HepG2 (cell line): Measurements from ENCODE around the gene TCTN2. TPM values are rescaled to one million over a fixed set of nuclear protein-coding genes. Genes with fewer than 3 reads are reported as not detected.

Experiments
- ATRX ChIP-seq: sonication (generic); formaldehyde crosslinking; IDR thresholded peaks from 2 replicates; pipeline ENCODE4 v1.4.0; 2020; ENCODE audit warnings: missing genetic modification reagents, borderline replicate concordance
- CENPX ChIP-seq: sonication (generic); formaldehyde crosslinking; IDR thresholded peaks from 2 replicates; pipeline ENCODE4 v1.9.0; 2021; ENCODE audit warnings: mild to moderate bottlenecking, missing genetic modification reagents, moderate library complexity
- CHCHD3 ChIP-seq: sonication (generic); formaldehyde crosslinking; IDR thresholded peaks from 2 replicates; pipeline ENCODE4 v1.8.0; 2022; ENCODE audit warnings: mild to moderate bottlenecking, missing genetic modification reagents, moderate library complexity
- FIP1L1 ChIP-seq: fragments of 200-400 bp; formaldehyde crosslinking; IDR thresholded peaks from 2 replicates; pipeline ENCODE4 v1.6.1; 2018; ENCODE audit warnings: low read depth, mild to moderate bottlenecking, low read length, moderate library complexity, borderline replicate concordance; ENCODE audit not compliant: insufficient read depth
- HMG20B ChIP-seq: conservative IDR thresholded peaks from 2 replicates; pipeline ENCODE4 v1.6.1; 2016; ENCODE audit warnings: missing genetic modification reagents, missing compliant biosample characterization
- HNRNPLL ChIP-seq: fragments of 200-400 bp; formaldehyde crosslinking; IDR thresholded peaks from 2 replicates; pipeline ENCODE4 v1.6.1; 2017; ENCODE audit warnings: mild to moderate bottlenecking, low read depth, low read length; ENCODE audit not compliant: poor library complexity, severe bottlenecking
- KAT2B ChIP-seq: fragments of 150-350 bp; IDR thresholded peaks from 2 replicates; pipeline ENCODE4 v1.6.1; 2014; ENCODE audit warnings: low read depth, low read length, borderline replicate concordance
- KLF11 ChIP-seq: IDR thresholded peaks from 2 replicates; pipeline ENCODE4 v1.6.1; 2016; ENCODE audit warnings: missing compliant biosample characterization
- MTA1 ChIP-seq: sonication (generic); formaldehyde crosslinking; IDR thresholded peaks from 2 replicates; pipeline ENCODE4 v1.4.0; 2020; ENCODE audit warnings: missing genetic modification reagents, mild to moderate bottlenecking, borderline replicate concordance
- NCOA2 ChIP-seq: sonication (generic); formaldehyde crosslinking; IDR thresholded peaks from 2 replicates; pipeline ENCODE4 v1.8.0; 2022; ENCODE audit warnings: inconsistent platforms
- RXRA ChIP-seq: sonication (generic); formaldehyde crosslinking; IDR thresholded peaks from 2 replicates; pipeline ENCODE4 v1.5.1; 2020; ENCODE audit warnings: missing genetic modification reagents
- YEATS4 ChIP-seq: sonication (generic); formaldehyde crosslinking; IDR thresholded peaks from 2 replicates; pipeline ENCODE4 v1.4.0; 2020; ENCODE audit warnings: missing genetic modification reagents, borderline replicate concordance
- ZBTB20 ChIP-seq: sonication (generic); formaldehyde crosslinking; IDR thresholded peaks from 2 replicates; pipeline ENCODE4 v1.8.1; 2023; ENCODE audit warnings: missing genetic modification reagents, low read depth, mild to moderate bottlenecking, borderline replicate concordance
- ZNF10 ChIP-seq: sonication (generic); formaldehyde crosslinking; IDR thresholded peaks from 2 replicates; pipeline ENCODE4 v1.4.0; 2020; ENCODE audit warnings: mild to moderate bottlenecking, low read depth, missing genetic modification reagents, borderline replicate concordance
- ZNF33A ChIP-seq: sonication (generic); formaldehyde crosslinking; IDR thresholded peaks from 2 replicates; pipeline ENCODE4 v1.5.1; 2020; ENCODE audit warnings: missing genetic modification reagents, mild to moderate bottlenecking, moderate library complexity, borderline replicate concordance
- ZNF549 ChIP-seq: sonication (generic); formaldehyde crosslinking; IDR thresholded peaks from 2 replicates; pipeline ENCODE4 v1.5.0; 2020; ENCODE audit warnings: missing genetic modification reagents
- ZNF616 ChIP-seq: sonication (generic); formaldehyde crosslinking; IDR thresholded peaks from 2 replicates; pipeline ENCODE4 v1.5.0; 2020; ENCODE audit warnings: low read depth, mild to moderate bottlenecking, missing genetic modification reagents
- ZSCAN12 ChIP-seq: sonication (generic); formaldehyde crosslinking; IDR thresholded peaks from 2 replicates; pipeline ENCODE4 v1.9.0; 2021; ENCODE audit warnings: mild to moderate bottlenecking, missing genetic modification reagents
- ZSCAN21 ChIP-seq: sonication (generic); formaldehyde crosslinking; IDR thresholded peaks from 2 replicates; pipeline ENCODE4 v1.8.0; 2022; ENCODE audit warnings: mild to moderate bottlenecking, missing genetic modification reagents, moderate library complexity, borderline replicate concordance
- polyA plus RNA-seq, 8 experiments: library from polyadenylated mRNA; depleted of rRNA in 3 of 8; stranded (reverse) in 7 of 8; unstranded in 1 of 8; fragments of >200 nt; fragmentation: Illumina TruSeq in 4 of 8; extraction: Trizol in 4 of 8; gene quantifications; 2 replicates each; pipeline versions ENCODE4 v1.2.1 to v1.2.3, GENCODE V29; 2011 to 2016; ENCODE audit warnings: low read depth in 4 of 8, missing spikeins in 1 of 8, mixed read lengths in 1 of 8; ENCODE audit not compliant: insufficient read depth in 1 of 8
- total RNA-seq, 5 experiments: library from RNA; depleted of rRNA; stranded (reverse); fragments of >200 nt; fragmentation: Illumina TruSeq; extraction: Trizol; gene quantifications; 2 replicates each; pipeline ENCODE4 v1.2.3, GENCODE V29; 2016; ENCODE audit warnings: low read depth in 1 of 5
- TF ChIP-seq, protein P1 (sequence below): sonication (generic); formaldehyde crosslinking; IDR thresholded peaks from 2 replicates; pipeline ENCODE4 v1.5.1; 2020; ENCODE audit warnings: mild to moderate bottlenecking, missing genetic modification reagents, borderline replicate concordance
- TF ChIP-seq, protein P2 (sequence below): sonication (generic); formaldehyde crosslinking; IDR thresholded peaks from 2 replicates; pipeline ENCODE4 v1.5.0; 2020; ENCODE audit warnings: missing genetic modification reagents
- TF ChIP-seq, protein P3 (sequence below): sonication (generic); formaldehyde crosslinking; IDR thresholded peaks from 2 replicates; pipeline ENCODE4 v1.4.0; 2020; ENCODE audit warnings: missing genetic modification reagents, mild to moderate bottlenecking, borderline replicate concordance

TCTN2 gene
- total and polyA plus RNA-seq, 2 of the 13 experiments (the other 11 are each of a cell fraction or from before 2014, with no cell fraction given): 5.0 to 8.1 TPM

DNA sequence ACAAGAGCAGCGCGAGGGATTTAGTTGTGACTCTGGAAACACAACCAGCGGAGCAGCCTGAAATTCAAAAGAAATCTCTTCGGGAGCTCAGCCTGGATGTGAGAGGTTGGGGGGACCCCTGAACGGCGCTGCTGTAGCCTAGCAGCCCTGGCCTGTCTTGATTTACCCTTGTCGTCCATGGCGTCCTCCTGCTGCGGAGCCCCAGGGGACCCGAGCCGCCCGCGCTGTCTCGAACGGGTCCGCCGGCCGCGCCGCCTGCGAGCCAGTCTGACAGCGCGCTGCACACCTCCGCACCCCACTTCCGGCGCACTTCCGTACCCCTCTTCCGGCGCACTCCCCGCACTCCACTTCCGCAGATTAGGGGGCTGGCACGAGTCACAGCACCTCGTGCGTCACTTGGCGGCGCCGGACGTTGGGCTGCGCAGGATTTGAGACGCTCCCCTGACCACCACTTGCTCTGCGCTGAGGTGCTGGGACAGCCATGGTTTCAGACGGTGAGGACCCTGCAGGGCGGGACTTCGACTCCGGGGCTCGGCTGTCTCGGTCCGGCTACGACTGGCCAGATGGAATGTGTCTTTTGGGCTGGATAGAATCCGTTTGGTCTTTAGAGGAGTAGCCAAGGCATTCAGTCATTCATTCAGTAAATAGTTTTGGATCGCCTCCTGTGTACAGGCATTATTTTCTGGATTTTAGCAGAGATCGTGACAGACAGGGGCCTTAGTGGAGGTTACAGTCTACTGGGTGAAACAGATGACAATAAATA lies 37.4 kb upstream of the TCTN2 start, which contains the start of the genes EIF2B1 and GTF2H3 (continued):
- TF ChIP-seq, protein P1, sequence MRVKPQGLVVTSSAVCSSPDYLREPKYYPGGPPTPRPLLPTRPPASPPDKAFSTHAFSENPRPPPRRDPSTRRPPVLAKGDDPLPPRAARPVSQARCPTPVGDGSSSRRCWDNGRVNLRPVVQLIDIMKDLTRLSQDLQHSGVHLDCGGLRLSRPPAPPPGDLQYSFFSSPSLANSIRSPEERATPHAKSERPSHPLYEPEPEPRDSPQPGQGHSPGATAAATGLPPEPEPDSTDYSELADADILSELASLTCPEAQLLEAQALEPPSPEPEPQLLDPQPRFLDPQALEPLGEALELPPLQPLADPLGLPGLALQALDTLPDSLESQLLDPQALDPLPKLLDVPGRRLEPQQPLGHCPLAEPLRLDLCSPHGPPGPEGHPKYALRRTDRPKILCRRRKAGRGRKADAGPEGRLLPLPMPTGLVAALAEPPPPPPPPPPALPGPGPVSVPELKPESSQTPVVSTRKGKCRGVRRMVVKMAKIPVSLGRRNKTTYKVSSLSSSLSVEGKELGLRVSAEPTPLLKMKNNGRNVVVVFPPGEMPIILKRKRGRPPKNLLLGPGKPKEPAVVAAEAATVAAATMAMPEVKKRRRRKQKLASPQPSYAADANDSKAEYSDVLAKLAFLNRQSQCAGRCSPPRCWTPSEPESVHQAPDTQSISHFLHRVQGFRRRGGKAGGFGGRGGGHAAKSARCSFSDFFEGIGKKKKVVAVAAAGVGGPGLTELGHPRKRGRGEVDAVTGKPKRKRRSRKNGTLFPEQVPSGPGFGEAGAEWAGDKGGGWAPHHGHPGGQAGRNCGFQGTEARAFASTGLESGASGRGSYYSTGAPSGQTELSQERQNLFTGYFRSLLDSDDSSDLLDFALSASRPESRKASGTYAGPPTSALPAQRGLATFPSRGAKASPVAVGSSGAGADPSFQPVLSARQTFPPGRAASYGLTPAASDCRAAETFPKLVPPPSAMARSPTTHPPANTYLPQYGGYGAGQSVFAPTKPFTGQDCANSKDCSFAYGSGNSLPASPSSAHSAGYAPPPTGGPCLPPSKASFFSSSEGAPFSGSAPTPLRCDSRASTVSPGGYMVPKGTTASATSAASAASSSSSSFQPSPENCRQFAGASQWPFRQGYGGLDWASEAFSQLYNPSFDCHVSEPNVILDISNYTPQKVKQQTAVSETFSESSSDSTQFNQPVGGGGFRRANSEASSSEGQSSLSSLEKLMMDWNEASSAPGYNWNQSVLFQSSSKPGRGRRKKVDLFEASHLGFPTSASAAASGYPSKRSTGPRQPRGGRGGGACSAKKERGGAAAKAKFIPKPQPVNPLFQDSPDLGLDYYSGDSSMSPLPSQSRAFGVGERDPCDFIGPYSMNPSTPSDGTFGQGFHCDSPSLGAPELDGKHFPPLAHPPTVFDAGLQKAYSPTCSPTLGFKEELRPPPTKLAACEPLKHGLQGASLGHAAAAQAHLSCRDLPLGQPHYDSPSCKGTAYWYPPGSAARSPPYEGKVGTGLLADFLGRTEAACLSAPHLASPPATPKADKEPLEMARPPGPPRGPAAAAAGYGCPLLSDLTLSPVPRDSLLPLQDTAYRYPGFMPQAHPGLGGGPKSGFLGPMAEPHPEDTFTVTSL (CRISPR knock-in tag): no peak
- TF ChIP-seq, protein P2, sequence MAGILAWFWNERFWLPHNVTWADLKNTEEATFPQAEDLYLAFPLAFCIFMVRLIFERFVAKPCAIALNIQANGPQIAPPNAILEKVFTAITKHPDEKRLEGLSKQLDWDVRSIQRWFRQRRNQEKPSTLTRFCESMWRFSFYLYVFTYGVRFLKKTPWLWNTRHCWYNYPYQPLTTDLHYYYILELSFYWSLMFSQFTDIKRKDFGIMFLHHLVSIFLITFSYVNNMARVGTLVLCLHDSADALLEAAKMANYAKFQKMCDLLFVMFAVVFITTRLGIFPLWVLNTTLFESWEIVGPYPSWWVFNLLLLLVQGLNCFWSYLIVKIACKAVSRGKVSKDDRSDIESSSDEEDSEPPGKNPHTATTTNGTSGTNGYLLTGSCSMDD (CRISPR knock-in tag): no peak
- TF ChIP-seq ATRX (CRISPR knock-in tag) (no peak), KLF11 (CRISPR knock-in tag) (peak; percentile 18; the same call in 1 of the 2 replicates), KAT2B (no peak), ZSCAN21 (no peak; the same call in 1 of the 2 replicates), YEATS4 (peak; percentile 97), FIP1L1 (no peak), HMG20B (CRISPR knock-in tag) (no peak), MTA1 (no peak), NCOA2 (no peak; the same call in 1 of the 2 replicates), ZNF10 (CRISPR knock-in tag) (no peak), ZSCAN12 (CRISPR knock-in tag) (no peak), ZBTB20 (CRISPR knock-in tag) (peak; percentile 87; the same call in 1 of the 2 replicates), CHCHD3 (CRISPR knock-in tag) (peak; percentile 94; the same call in 1 of the 2 replicates), ZNF616 (CRISPR knock-in tag) (peak; percentile 51; the same call in 1 of the 2 replicates), ZNF33A (CRISPR knock-in tag) (peak; percentile 70; the same call in 1 of the 2 replicates), RXRA (CRISPR knock-in tag) (no peak), HNRNPLL (peak; percentile 87), ZNF549 (CRISPR knock-in tag) (no peak), CENPX (CRISPR knock-in tag) (no peak)
- TF ChIP-seq, protein P3, sequence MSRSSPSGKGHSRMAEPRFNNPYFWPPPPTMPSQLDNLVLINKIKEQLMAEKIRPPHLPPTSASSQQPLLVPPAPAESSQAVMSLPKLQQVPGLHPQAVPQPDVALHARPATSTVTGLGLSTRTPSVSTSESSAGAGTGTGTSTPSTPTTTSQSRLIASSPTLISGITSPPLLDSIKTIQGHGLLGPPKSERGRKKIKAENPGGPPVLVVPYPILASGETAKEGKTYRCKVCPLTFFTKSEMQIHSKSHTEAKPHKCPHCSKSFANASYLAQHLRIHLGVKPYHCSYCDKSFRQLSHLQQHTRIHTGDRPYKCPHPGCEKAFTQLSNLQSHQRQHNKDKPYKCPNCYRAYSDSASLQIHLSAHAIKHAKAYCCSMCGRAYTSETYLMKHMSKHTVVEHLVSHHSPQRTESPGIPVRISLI (CRISPR knock-in tag): no peak; the same call in 1 of the 2 replicates
